GM12864 (cell line): Measurements from ENCODE around the gene PREX1.
A peak's percentile ranks its signal among the peaks of the same experiment; 100 is the strongest.
"Not testable (repeated sequence)": the region's sequence is repeated elsewhere in the genome, so short reads cannot be mapped to it uniquely, and the experiment has no call there.

Experiments
- DNase-seq: peaks from one replicate; pipeline ENCODE4 v3.0.0-alpha.2; 2011; ENCODE audit warnings: low read depth
- H3K4me3 ChIP-seq: 2 replicates; pipeline ENCODE4 v1.5.1; 2011; ENCODE audit warnings: mild to moderate bottlenecking, low read depth, low read length, control low read depth
- CTCF ChIP-seq: IDR thresholded peaks from 2 replicates; pipeline ENCODE4 v1.5.1; 2011; ENCODE audit warnings: low read depth, mild to moderate bottlenecking, moderate library complexity, low read length, control low read depth, inconsistent platforms; ENCODE audit errors: missing control alignments

The PREX1 gene

GRCh38 chr20:48831718-48832404 is 4.1 kb upstream of the PREX1 start:
- no peak overlapping the region for H3K4me3 ChIP-seq
- TF ChIP-seq CTCF: no peak
- DNase-seq: no peak

- H3K4me3 ChIP-seq: no peak overlapping the region
- TF ChIP-seq CTCF: no peak
- DNase-seq: no peak
Observed at GRCh38 chr20:48830826-48831318, 3.1 kb upstream of the PREX1 start.

- DNase-seq: no peak
- no peak for TF ChIP-seq CTCF
- H3K4me3 ChIP-seq: no peak overlapping the region
Observed at GRCh38 chr20:48829940-48830339, 2.1 kb upstream of the PREX1 start.

GRCh38 chr20:48828734-48829460 is 1.1 kb upstream of the PREX1 start:
- peak overlapping the region; percentile 64 for H3K4me3 ChIP-seq
- no peak for TF ChIP-seq CTCF
- DNase-seq: no peak

GRCh38 chr20:48826883-48827771 is 672 bp downstream of the PREX1 start:
- DNase-seq: no peak
- H3K4me3 ChIP-seq: peak overlapping the region; percentile 89
- TF ChIP-seq CTCF: no peak

GRCh38 chr20:48826480-48826879 is 1.3 kb downstream of the PREX1 start:
- not testable (repeated sequence) for DNase-seq
- peak overlapping the region; percentile 89 for H3K4me3 ChIP-seq

GRCh38 chr20:48826069-48826468 is 1.7 kb downstream of the PREX1 start:
- H3K4me3 ChIP-seq: peak overlapping the region; percentile 89
- TF ChIP-seq CTCF: no peak
- no peak for DNase-seq
